NB4 (cell line): ENCODE data around the gene CCR7.
A peak's percentile ranks its signal among the peaks of the same experiment; 100 is the strongest.

Source experiments
- DNase-seq: peaks from one replicate; pipeline ENCODE4 v3.0.0; 2010; ENCODE audit warnings: low read depth
- H3K4me3 ChIP-seq: one replicate; pipeline ENCODE4 v1.5.1; 2011; ENCODE audit warnings: mild to moderate bottlenecking, low read depth, low read length, moderate library complexity
- CTCF ChIP-seq: IDR thresholded peaks from one replicate; pipeline ENCODE4 v1.5.1; 2012; ENCODE audit warnings: low read depth, low read length
- MAX ChIP-seq: IDR thresholded peaks from 2 replicates; pipeline ENCODE4 v1.6.1; 2011; ENCODE audit warnings: low read depth, low read length
- MYC ChIP-seq: IDR thresholded peaks from 2 replicates; pipeline ENCODE4 v1.6.1; 2011; ENCODE audit warnings: low read depth, low read length
- POLR2A ChIP-seq: IDR thresholded peaks from 2 replicates; pipeline ENCODE4 v1.6.1; 2011; ENCODE audit warnings: mild to moderate bottlenecking; ENCODE audit not compliant: insufficient read length; ENCODE audit errors: extremely low read depth

Gene CCR7

GRCh38 chr17:40552806-40553693 is 12.2 kb downstream of the CCR7 start:
- TF ChIP-seq MAX (no peak), CTCF (no peak), POLR2A (no peak), MYC (no peak)
- no peak for DNase-seq
- H3K4me3 ChIP-seq: no peak overlapping the region

- no peak overlapping the region for H3K4me3 ChIP-seq
- no peak for TF ChIP-seq MAX
- no peak for TF ChIP-seq CTCF
- TF ChIP-seq POLR2A: no peak
- TF ChIP-seq MYC: no peak
These were observed 13.1 kb downstream of the CCR7 start for GRCh38 chr17:40551879-40552768.

GRCh38 chr17:40551091-40551878 is 14.0 kb downstream of the CCR7 start:
- peak; percentile 39 for DNase-seq
- TF ChIP-seq POLR2A (no peak), MYC (no peak), CTCF (no peak), MAX (no peak)
- H3K4me3 ChIP-seq: no peak overlapping the region

More at GRCh38 chr17:40551879-40552768, 13.1 kb downstream of the CCR7 start:
- DNase-seq: no peak

GRCh38 chr17:40550608-40551007 is 14.7 kb downstream of the CCR7 start:
- TF ChIP-seq CTCF (no peak), POLR2A (no peak), MYC (no peak), MAX (no peak)
- DNase-seq: peak; percentile 56
- no peak overlapping the region for H3K4me3 ChIP-seq
